Measurements from ENCODE around the gene ASAP3. TPM values are rescaled to one million over a fixed set of nuclear protein-coding genes. Genes with fewer than 3 reads are reported as not detected.

The ASAP3 gene
- total and polyA plus RNA-seq, 2 of the 13 experiments (the other 11 are each of a cell fraction or from before 2014, with no cell fraction given) = 32.6 to 37.0 TPM

DNA sequence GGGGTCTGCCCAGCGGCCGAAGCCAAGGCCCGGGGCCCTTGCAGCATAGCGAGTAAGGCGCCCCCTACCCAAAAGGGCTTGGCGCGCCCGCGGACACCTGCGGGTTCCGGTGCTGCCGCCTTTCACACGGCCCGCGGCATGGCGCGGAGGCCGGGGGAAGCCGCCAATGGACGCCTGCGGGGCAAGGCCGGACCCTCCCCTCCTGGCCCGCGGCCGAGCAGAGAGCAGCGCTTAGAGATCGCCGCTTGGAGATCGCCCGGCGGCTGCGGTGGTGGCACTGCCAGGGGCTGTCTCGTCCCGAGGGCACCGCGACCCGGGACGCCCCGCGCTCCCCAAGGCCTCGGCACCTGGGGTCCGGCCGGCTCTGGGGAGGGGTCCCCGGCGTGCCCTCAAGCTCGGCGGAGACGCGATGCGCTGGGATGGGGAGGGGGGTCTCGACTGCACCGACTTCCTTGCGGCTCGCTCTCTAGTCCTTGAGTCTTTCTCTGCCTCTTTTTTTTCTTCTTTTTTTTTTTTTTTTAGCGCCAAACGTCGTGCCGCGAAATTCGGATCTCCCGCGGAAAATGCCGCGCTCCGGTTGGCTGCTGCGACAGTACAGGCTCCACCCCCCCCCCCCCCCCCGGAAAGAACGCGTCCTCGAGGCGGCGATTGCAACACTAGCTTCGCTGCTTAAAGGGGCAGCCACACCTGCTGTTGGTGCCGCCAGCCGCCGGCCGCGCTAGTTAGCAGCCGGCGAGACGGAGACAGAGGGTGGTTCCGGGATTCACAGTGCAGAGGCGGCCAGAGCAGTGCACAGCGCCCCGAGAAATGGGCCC is 47.0 kb upstream of the ASAP3 start, which contains the start of gene E2F2 (continued):
- TF ChIP-seq ZNF251 (CRISPR knock-in tag; IDR thresholded peaks at IDR 0.05) (0 out of 2 replicates have a peak, but pooled peaks have one; percentile 58), ZSCAN9 (CRISPR knock-in tag; IDR thresholded peaks at IDR 0.05; ENCODE audit: borderline replicate concordance) (no peak), ZEB1 (IDR thresholded peaks at IDR 0.05; ENCODE audit: insufficient replicate concordance, low read depth) (no peak), ZNF367 (CRISPR knock-in tag; IDR thresholded peaks at IDR 0.05; ENCODE audit: borderline replicate concordance) (no peak), HMG20A (CRISPR knock-in tag; IDR thresholded peaks at IDR 0.05; ENCODE audit: borderline replicate concordance) (no peak), ZGPAT (CRISPR knock-in tag; IDR thresholded peaks at IDR 0.05) (0 out of 2 replicates have a peak, but pooled peaks have one; percentile 18), GFI1 (CRISPR knock-in tag; IDR thresholded peaks at IDR 0.05; ENCODE audit: borderline replicate concordance) (peak; percentile 57), ATF7-NPFF (CRISPR knock-in tag; IDR thresholded peaks at IDR 0.05; ENCODE audit: low read depth) (peak; percentile 21; the same call in 1 of the 2 replicates), SIX1 (CRISPR knock-in tag; IDR thresholded peaks at IDR 0.05; ENCODE audit: borderline replicate concordance) (no peak), FOSL1 (CRISPR knock-in tag; IDR thresholded peaks at IDR 0.05; ENCODE audit: borderline replicate concordance) (no peak), KDM2A (CRISPR knock-in tag; IDR thresholded peaks at IDR 0.05; ENCODE audit: borderline replicate concordance, low read depth) (peak; percentile 29; the same call in 1 of the 2 replicates), KIAA2018 (CRISPR knock-in tag; IDR thresholded peaks at IDR 0.05; ENCODE audit: borderline replicate concordance) (no peak), ZNF512 (CRISPR knock-in tag; IDR thresholded peaks at IDR 0.05) (no peak), CREB3 (CRISPR knock-in tag; IDR thresholded peaks at IDR 0.05) (no peak)
- TF ChIP-seq, protein P1, sequence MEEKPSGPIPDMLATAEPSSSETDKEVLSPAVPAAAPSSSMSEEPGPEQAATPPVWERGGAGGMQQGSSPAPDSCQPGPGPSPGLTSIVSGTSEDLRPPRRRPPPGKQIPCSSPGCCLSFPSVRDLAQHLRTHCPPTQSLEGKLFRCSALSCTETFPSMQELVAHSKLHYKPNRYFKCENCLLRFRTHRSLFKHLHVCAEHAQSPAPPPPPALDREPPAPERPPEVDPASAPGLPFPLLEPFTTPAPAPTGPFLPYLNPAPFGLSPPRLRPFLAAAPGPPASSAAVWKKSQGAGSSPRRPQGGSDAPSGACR (CRISPR knock-in tag; IDR thresholded peaks at IDR 0.05) = 0 out of 2 replicates have a peak, but pooled peaks have one; percentile 19

All from HepG2 (cell line).